Stimulated activated CD4-positive, alpha-beta T cell treated with anti-CD3 and anti-CD28 coated beads, Interleukin-12 subunit alpha, Interleukin-12 subunit beta, amount 100 ng/mL, for 24 hours (primary cell): ENCODE data around the gene DNAJB1.
"Not testable (repeated sequence)": the region's sequence is repeated elsewhere in the genome, so short reads cannot be mapped to it uniquely, and the experiment has no call there.

Experiments
- DNase-seq, 2 experiments: peaks; one replicate each; pipeline ENCODE4 v3.0.0-alpha.2; 2020; ENCODE audit warnings: low read depth in 2 of 2

The DNAJB1 gene

DNA sequence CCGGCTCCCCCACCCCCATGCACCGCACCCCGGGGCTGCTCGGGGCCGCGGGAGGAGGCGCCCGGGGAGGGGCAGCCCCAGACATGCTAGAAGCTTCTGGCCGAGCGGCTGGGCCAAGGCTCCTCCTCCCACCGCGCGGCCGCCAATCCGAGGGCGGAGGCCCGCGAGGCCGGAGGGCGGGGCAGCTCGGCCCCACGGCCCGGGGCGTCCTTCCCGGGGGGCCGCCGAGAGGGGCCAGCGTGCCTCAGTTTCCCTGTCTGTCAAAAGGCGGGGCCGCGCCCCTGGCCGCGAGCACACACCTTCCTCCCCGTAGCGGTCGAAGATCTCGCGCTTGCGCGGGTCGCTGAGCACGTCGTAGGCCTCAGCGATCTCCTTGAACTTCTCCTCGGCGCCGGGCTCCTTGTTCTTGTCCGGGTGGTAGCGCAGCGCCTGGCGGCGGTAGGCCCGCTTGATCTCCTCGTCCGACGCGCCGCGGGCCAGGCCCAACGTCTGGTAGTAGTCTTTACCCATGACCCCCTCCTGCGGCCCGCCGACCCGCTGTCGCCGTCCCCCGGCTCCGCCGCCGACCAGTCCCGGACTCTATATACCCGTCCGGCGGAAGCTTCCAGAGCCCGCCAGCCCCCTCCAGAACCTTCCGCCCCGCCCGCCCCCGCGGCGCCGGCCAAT lies at the start of gene DNAJB1:
TSS of gene DNAJB1 (minus strand) at position 558 of the 666 bp plus-strand sequence. CDS start at position 510, 48 bp downstream.
- DNase-seq, result peak; percentile 52 to 57

- DNase-seq, result no peak
These were observed 48.9 kb upstream of the DNAJB1 start for GRCh38 chr19:14567079-14567478.

DNA sequence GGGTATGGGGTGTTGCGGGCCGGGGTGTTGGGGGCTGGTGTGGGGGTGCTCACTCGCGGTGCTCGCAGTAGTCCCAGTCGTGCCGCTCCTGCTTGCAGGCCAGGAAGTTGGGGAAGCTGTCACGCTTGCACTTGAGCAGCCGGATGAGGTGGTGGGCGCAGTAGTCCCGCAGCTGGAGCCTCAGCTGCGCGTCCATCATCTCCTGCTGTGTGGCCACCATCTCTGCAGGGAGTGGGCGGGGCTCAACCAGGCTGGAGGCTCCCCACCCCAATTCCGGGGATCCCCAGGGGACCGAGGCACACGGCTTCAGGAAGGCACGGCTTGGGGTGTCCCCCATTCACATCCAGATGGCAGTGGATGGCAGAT lies 48.5 kb upstream of the DNAJB1 start:
- DNase-seq, result no peak

DNA sequence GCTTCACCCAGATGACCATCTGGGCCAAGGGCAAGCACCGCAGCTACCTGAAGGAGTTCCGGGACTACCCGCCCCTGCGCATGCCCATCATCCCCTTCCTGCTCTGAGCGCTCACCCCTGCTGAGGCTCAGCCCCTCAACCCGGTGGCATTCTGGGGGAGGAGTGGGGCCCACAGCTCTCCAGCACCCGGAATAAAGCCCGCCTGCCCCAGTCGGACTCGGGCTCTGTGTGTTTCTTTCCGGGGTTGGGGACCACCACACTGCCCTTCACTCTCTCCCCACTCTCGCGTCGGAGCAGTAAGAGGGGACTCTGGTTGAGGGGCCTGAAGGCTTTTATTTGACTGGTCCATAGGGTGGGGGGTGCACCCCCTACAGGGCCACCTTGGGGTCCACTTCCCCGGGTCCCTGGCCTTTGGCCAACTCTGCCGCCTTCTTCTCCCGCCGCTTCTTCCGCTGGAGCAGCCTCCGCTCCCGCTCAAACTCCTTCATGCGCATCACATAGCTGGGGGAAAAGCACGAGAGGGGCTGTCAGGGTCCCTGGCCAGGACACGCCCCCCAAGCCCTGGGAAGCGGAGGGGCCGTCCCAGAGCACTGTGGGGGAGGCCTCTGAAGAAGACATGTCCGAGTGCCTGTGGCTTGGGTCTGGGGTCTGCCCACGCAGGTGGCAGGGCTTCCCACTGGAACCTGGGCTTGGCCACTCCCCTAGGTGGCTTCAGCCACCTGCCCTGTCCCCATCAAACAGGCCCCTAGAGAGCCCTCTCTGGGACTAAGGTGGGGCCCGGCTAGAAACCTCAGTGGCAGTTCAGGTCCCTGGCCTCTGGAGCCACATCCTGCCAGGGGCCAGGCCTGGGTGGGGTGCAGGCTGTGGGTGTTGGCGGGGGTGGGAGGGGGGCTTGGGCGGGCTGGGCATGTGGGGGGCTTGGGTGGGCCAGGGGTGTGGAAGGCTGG lies 47.8 kb upstream of the DNAJB1 start:
- DNase-seq, result no peak

GRCh38 chr19:14565298-14565679 lies 47.1 kb upstream of the DNAJB1 start:
- DNase-seq, result no peak

GRCh38 chr19:14564652-14565297 lies 46.6 kb upstream of the DNAJB1 start:
- DNase-seq, result not testable (repeated sequence)

- peak in 1 of 2 experiments; percentile 57 for DNase-seq
These were observed 45.9 kb upstream of the DNAJB1 start for GRCh38 chr19:14563989-14564651.

- no peak for DNase-seq
These were observed 45.4 kb upstream of the DNAJB1 start for GRCh38 chr19:14563590-14563926.

- no peak for DNase-seq
These were observed 44.7 kb upstream of the DNAJB1 start for GRCh38 chr19:14562660-14563589.

DNA sequence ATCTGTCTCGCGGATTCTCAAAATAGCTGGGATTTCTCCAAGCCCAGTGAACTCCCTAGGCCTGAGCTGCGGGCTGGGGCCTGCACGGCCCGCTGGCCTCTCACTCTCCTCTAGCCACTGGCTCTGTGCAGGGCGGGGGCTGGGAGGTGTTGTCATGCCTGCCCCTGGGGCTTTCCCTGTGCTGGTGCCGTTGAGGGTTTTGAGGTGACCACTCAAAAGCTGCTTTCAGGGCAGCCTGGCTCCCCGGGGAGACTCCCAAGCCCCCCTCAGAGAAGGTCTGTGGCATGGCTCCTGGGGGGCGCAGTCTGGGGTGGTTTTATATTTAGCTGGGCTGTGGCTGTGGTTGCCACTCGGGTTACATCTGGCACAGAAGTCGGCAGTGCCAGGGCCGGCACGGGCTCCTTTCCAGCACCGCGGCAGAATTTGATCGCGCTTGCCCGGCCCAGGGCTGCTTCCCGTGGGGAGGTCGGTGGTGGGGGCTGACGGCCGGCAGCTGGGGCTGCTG lies 43.7 kb upstream of the DNAJB1 start:
- DNase-seq, result no peak

DNA sequence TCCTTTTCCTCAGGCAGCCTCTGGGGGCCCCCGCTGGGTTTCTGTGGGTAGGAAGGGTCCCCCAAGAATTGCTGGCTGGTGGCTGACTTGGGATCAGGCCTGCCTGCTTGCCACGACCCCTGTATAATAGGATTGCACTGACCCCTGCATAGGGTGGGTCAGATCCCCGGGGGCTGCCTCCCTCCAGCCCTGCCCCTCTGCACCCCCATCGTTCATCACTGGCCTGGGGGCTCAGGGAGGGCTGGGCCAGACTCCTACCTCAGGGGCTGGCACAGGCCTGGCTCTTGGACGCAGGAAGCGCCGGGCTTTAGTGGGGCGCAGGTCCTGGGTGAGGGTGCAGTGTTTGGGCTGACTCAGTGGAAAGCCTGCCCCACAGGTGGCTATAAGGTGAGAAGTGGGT lies 43.1 kb upstream of the DNAJB1 start:
- DNase-seq, result no peak

DNA sequence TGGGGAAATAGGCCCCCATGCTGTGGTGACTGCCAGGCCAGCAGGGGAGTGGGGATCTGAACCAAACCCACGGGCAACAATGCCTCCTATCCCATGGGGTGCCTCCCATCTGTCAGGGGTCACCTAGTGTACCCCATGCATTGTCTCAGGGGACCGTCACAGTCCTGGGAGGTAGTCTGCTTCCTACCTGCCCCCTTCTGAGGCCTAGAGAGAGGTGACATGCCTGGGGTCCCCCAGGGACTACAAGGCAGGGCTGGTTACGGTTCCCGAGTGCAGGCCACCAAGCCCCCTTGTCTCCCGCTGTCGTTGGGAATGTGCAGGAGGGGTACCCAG lies 42.5 kb upstream of the DNAJB1 start:
- no peak for DNase-seq

- no peak for DNase-seq
These were observed 41.9 kb upstream of the DNAJB1 start for GRCh38 chr19:14559916-14560775.

GRCh38 chr19:14558370-14559066 lies 40.3 kb upstream of the DNAJB1 start:
- DNase-seq, result no peak

DNA sequence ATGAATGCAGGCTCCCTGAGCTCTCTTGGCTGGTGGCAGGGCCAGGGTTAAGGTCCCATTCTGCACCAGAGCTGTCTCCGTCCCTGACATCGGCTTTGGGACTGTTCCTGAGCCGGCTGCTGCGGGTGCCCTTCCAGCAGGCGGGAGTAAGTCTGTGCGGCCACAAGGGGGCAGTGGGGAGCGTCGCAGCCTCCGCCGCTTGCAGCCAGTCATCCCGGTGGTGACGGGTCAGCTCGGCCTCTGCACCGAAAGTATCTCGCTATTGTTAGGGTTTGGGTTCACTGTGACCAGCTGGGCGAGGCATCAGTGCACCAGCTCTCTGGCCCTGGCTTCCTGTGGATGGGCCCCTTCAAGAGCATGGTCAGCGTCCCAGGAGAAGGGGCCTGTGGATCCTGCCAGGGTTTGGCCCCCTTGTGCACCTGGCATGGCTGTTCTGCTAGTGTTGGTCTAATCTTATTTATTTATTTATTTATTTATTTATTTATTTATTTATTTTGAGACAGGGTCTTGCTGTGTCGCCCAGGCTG lies 38.5 kb upstream of the DNAJB1 start:
- peak; percentile 43 to 73 for DNase-seq

- no peak for DNase-seq
These were observed 37.9 kb upstream of the DNAJB1 start for GRCh38 chr19:14555918-14556661.

- no peak for DNase-seq
These were observed 36.2 kb upstream of the DNAJB1 start for GRCh38 chr19:14554382-14554812.

DNA sequence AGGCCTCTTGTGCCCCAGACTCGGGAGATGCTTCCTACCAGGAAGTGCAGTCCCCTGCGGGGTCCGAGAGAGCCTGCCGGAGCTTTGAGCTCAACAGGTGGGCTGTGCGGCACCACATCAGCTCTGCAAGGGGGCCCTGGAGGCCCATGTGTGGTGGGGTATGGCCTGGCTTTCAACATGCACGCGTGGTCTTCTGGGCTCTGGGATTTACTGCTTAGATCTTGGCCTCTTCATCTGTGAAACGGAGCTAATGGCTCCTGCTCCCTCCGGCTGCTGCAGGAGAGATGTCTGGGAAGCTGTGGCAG lies 35.7 kb upstream of the DNAJB1 start:
- DNase-seq, result no peak
